Keratinocyte (primary cell): ENCODE results near the gene HIGD2A. TPM values are rescaled to one million over a fixed set of nuclear protein-coding genes. Genes with fewer than 3 reads are reported as not detected.

ENCODE experiments used
- DNase-seq: peaks from one replicate; pipeline ENCODE4 v3.0.0-alpha.2; 2011; ENCODE audit warnings: low read depth, missing footprints, low spot score
- FAIRE-seq: peaks from 2 replicates; lab custom pipeline; 2011; peaks lifted over from hg19 to GRCh38; lab: Jason Lieb, UNC
- H2AFZ ChIP-seq: 2 replicates; pipeline ENCODE4 v1.6.0; 2012; ENCODE audit warnings: low read length, control low read depth, inconsistent platforms; ENCODE audit not compliant: control insufficient read depth
- H3K27ac ChIP-seq: 2 replicates; pipeline ENCODE4 v1.5.1; 2011; ENCODE audit warnings: low read length; ENCODE audit not compliant: control insufficient read depth, insufficient read depth
- H3K27me3 ChIP-seq: 3 replicates; pipeline ENCODE4 v1.6.0; 2011; ENCODE audit warnings: low read length; ENCODE audit not compliant: control insufficient read depth, insufficient read depth; ENCODE audit errors: extremely low read depth
- H3K36me3 ChIP-seq, 2 experiments: 2 replicates in 1 of 2; 3 replicates in 1 of 2; pipeline ENCODE4 v1.5.1; 2011; ENCODE audit warnings: low read length in 2 of 2, mild to moderate bottlenecking in 1 of 2; ENCODE audit not compliant: control insufficient read depth in 2 of 2, insufficient read depth in 2 of 2; ENCODE audit errors: extremely low read depth in 1 of 2
- H3K4me1 ChIP-seq: 3 replicates; pipeline ENCODE4 v1.5.1; 2011; ENCODE audit warnings: low read length; ENCODE audit not compliant: control insufficient read depth, insufficient read depth; ENCODE audit errors: extremely low read depth
- H3K4me2 ChIP-seq: 3 replicates; pipeline ENCODE4 v1.6.0; 2011; ENCODE audit warnings: low read depth, low read length; ENCODE audit not compliant: control insufficient read depth, insufficient read depth; ENCODE audit errors: extremely low read depth
- H3K4me3 ChIP-seq, 3 experiments: fragments of 200-600 bp in 1 of 3; sonication (generic) in 1 of 3; 2 replicates in 2 of 3; 3 replicates in 1 of 3; pipeline ENCODE4 v1.5.1; 2011 to 2016; ENCODE audit warnings: low read length in 3 of 3, mild to moderate bottlenecking in 3 of 3, control low read depth in 2 of 3, inconsistent platforms in 1 of 3, low read depth in 1 of 3, mixed read lengths in 1 of 3, mixed run types in 1 of 3, moderate library complexity in 1 of 3; ENCODE audit not compliant: control insufficient read depth in 2 of 3, insufficient read depth in 2 of 3; ENCODE audit errors: extremely low read depth in 1 of 3
- H3K79me2 ChIP-seq: 2 replicates; pipeline ENCODE4 v1.6.0; 2012; ENCODE audit warnings: low read length; ENCODE audit not compliant: control insufficient read depth, insufficient read depth
- H3K9ac ChIP-seq: 3 replicates; pipeline ENCODE4 v1.6.0; 2011; ENCODE audit warnings: low read length; ENCODE audit not compliant: control insufficient read depth, insufficient read depth; ENCODE audit errors: extremely low read depth
- H3K9me1 ChIP-seq: 3 replicates; pipeline ENCODE4 v1.6.0; 2011; ENCODE audit warnings: low read length; ENCODE audit not compliant: control insufficient read depth, insufficient read depth; ENCODE audit errors: extremely low read depth
- H3K9me3 ChIP-seq: 2 replicates; pipeline ENCODE4 v1.5.1; 2012; ENCODE audit warnings: low read depth, low read length; ENCODE audit not compliant: control insufficient read depth
- H4K20me1 ChIP-seq: 3 replicates; pipeline ENCODE4 v1.6.0; 2011; ENCODE audit warnings: low read length; ENCODE audit not compliant: control insufficient read depth, insufficient read depth; ENCODE audit errors: extremely low read depth
- CTCF ChIP-seq, 3 experiments: IDR thresholded peaks in 1 of 3; conservative IDR thresholded peaks in 1 of 3; optimal IDR thresholded peaks in 1 of 3; 2 replicates in 2 of 3; 3 replicates in 1 of 3; pipeline versions ENCODE3 to v1.5.1; 2011; ENCODE audit warnings: low read length in 3 of 3, mild to moderate bottlenecking in 3 of 3, moderate library complexity in 2 of 3, control low read depth in 1 of 3, inconsistent platforms in 1 of 3; ENCODE audit not compliant: insufficient read depth in 2 of 3; ENCODE audit errors: extremely low read depth in 1 of 3
- EZH2 ChIP-seq: IDR thresholded peaks from one replicate; pipeline ENCODE4 v1.6.1; 2012; ENCODE audit warnings: inconsistent platforms, mild to moderate bottlenecking, low read length, moderate library complexity
- dilution Hi-C: fragments of 300-500 bp; cut with MboI; formaldehyde crosslinking; loops from one replicate; pipeline ENCODE4 v1.7.0; 2020; ENCODE audit warnings: low sequenced_read_pairs; ENCODE audit not compliant: extremely low pct_ligation_motif_present
- polyA plus RNA-seq, 5 experiments: library from polyadenylated mRNA; depleted of rRNA in 3 of 5; stranded (reverse) in 3 of 5; stranded (forward) in 1 of 5; unstranded in 1 of 5; fragments of >200 nt; gene quantifications; 1 replicate in 1 of 5; 2 replicates in 3 of 5; 3 replicates in 1 of 5; pipeline versions ENCODE4 v1.2.1 to v1.2.3, GENCODE V29; 2011 to 2012; ENCODE audit warnings: missing spikeins in 2 of 5, low read depth in 1 of 5, low replicate concordance in 1 of 5

Gene HIGD2A
- polyA plus RNA-seq, 1 donor (not counting 4 experiments of a cell fraction or from before 2014, with no cell fraction given), result 74.6 TPM

- DNase-seq (no peak), FAIRE-seq (no peak)
- H3K9me1 ChIP-seq, result no peaks in the 10 kb centered on the region
- no peaks in the 10 kb centered on the region for H3K79me2 ChIP-seq
- H3K36me3 ChIP-seq, result peaks cover 13 to 18% of the 10 kb centered on the region in 2 experiments
- H3K27me3 ChIP-seq, result no peaks in the 10 kb centered on the region
- H3K4me2 ChIP-seq, result no peak overlapping the region
- no peak for TF ChIP-seq EZH2
- TF ChIP-seq CTCF (optimal IDR thresholded peaks at IDR 0.05 in 1 of 3, IDR thresholded peaks at IDR 0.05 in 1 of 3, conservative IDR thresholded peaks at IDR 0.05 in 1 of 3; ENCODE audit: extremely low read depth in 1 of 3, insufficient read depth in 2 of 3, low read length in 3 of 3), result no peak
- H3K4me3 ChIP-seq, result no peak overlapping the region
- H4K20me1 ChIP-seq, result no peaks in the 10 kb centered on the region
- no peak overlapping the region for H2AFZ ChIP-seq
- H3K27ac ChIP-seq, result no peak overlapping the region
- H3K9me3 ChIP-seq, result no peaks in the 10 kb centered on the region
- no peaks in the 10 kb centered on the region for H3K4me1 ChIP-seq
- H3K9ac ChIP-seq, result no peak overlapping the region
- dilution Hi-C loops, result no loop called here
Observed at GRCh38 chr5:176342766-176343458, 45.6 kb upstream of the HIGD2A start.

GRCh38 chr5:176350416-176350815, 38.1 kb upstream of the HIGD2A start:
- Histone ChIP-seq H3K36me3 (peaks cover 33 to 41% of the 10 kb centered on the region in 2 experiments), H3K9me3 (no peaks in the 10 kb centered on the region), H3K4me1 (no peaks in the 10 kb centered on the region), H3K27ac (no peak overlapping the region), H3K9ac (no peak overlapping the region), H3K27me3 (no peaks in the 10 kb centered on the region), H3K4me2 (no peak overlapping the region), H3K9me1 (no peaks in the 10 kb centered on the region), H2AFZ (no peak overlapping the region), H4K20me1 (no peaks in the 10 kb centered on the region), H3K79me2 (peaks cover 31% of the 10 kb centered on the region), H3K4me3 (no peak overlapping the region)
- TF ChIP-seq EZH2 (no peak), CTCF (optimal IDR thresholded peaks at IDR 0.05 in 1 of 3, IDR thresholded peaks at IDR 0.05 in 1 of 3, conservative IDR thresholded peaks at IDR 0.05 in 1 of 3; ENCODE audit: extremely low read depth in 1 of 3, insufficient read depth in 2 of 3, low read length in 3 of 3) (no peak)
- dilution Hi-C loops, result no loop called here
- FAIRE-seq, result no peak
- no peak for DNase-seq
